Gastrocnemius medialis (tissue), 4 donors: Measurements from ENCODE around the gene AGFG2.

Experiments used
- CTCF ChIP-seq, 5 experiments: fragments of 450-650 bp in 3 of 5; fragments of 200-600 bp in 2 of 5; sonication (generic) in 2 of 5; IDR thresholded peaks in 4 of 5; conservative IDR thresholded peaks in 1 of 5; 1 replicate in 4 of 5; 2 replicates in 1 of 5; pipeline ENCODE4 v1.5.1; 2016 to 2019; ENCODE audit warnings: antibody characterized with exemption in 5 of 5, mild to moderate bottlenecking in 3 of 5, moderate library complexity in 3 of 5
- POLR2A ChIP-seq, 2 donors: fragments of 450-650 bp; IDR thresholded peaks; one replicate each; pipeline ENCODE4 v1.6.1; 2017; ENCODE audit warnings: antibody characterized with exemption in 2 of 2, mild to moderate bottlenecking in 2 of 2, moderate library complexity in 2 of 2

GRCh38 chr7:100599911-100600729 lies 61.1 kb downstream of the AGFG2 start:
- TF ChIP-seq CTCF (IDR thresholded peaks at IDR 0.05 in 4 of 5, conservative IDR thresholded peaks at IDR 0.05 in 1 of 5) (no peak), POLR2A (IDR thresholded peaks at IDR 0.05) (no peak)
